ENCODE results near the gene MFAP4.

MFAP4 gene

GRCh38 chr17:19357761-19358160 is 29.2 kb downstream of the MFAP4 start:
- in situ Hi-C loops (cut with MboI; ENCODE audit: low sequenced_read_pairs): loop anchor here (25.0 kb wide), 1 partner anchor 405 kb away; no protein-coding TSS in a partner anchor

GRCh38 chr17:19357351-19357750 is 29.6 kb downstream of the MFAP4 start:
- in situ Hi-C loops (cut with MboI; ENCODE audit: low sequenced_read_pairs): loop anchor here (25.0 kb wide), 1 partner anchor 405 kb away; no protein-coding TSS in a partner anchor

GRCh38 chr17:19354748-19355147 is 32.2 kb downstream of the MFAP4 start:
- in situ Hi-C loops (cut with MboI; ENCODE audit: low sequenced_read_pairs): loop anchor here (25.0 kb wide), 1 partner anchor 408 kb away; no protein-coding TSS in a partner anchor

GRCh38 chr17:19353401-19353800 is 33.6 kb downstream of the MFAP4 start:
- in situ Hi-C loops (cut with MboI; ENCODE audit: low sequenced_read_pairs): loop anchor here (25.0 kb wide), 1 partner anchor 409 kb away; no protein-coding TSS in a partner anchor

GRCh38 chr17:19348806-19349205 is 38.2 kb downstream of the MFAP4 start:
- in situ Hi-C loops (cut with MboI; ENCODE audit: low sequenced_read_pairs): no loop called here

- in situ Hi-C loops (cut with MboI; ENCODE audit: low sequenced_read_pairs): no loop called here
Measured at GRCh38 chr17:19348081-19348650, 38.8 kb downstream of the MFAP4 start.

GRCh38 chr17:19347323-19348080 is 39.5 kb downstream of the MFAP4 start:
- in situ Hi-C loops (cut with MboI; ENCODE audit: low sequenced_read_pairs): no loop called here

GRCh38 chr17:19346351-19347255 is 40.4 kb downstream of the MFAP4 start:
- in situ Hi-C loops (cut with MboI; ENCODE audit: low sequenced_read_pairs): no loop called here

GRCh38 chr17:19345486-19346350 is 41.3 kb downstream of the MFAP4 start:
- in situ Hi-C loops (cut with MboI; ENCODE audit: low sequenced_read_pairs): no loop called here

GRCh38 chr17:19345067-19345460 is 41.9 kb downstream of the MFAP4 start:
- in situ Hi-C loops (cut with MboI; ENCODE audit: low sequenced_read_pairs): no loop called here

- in situ Hi-C loops (cut with MboI; ENCODE audit: low sequenced_read_pairs): no loop called here
Measured at GRCh38 chr17:19344311-19345066, 42.5 kb downstream of the MFAP4 start.

- in situ Hi-C loops (cut with MboI; ENCODE audit: low sequenced_read_pairs): no loop called here
Measured at GRCh38 chr17:19343671-19344151, 43.3 kb downstream of the MFAP4 start.

GRCh38 chr17:19343256-19343630 is 43.7 kb downstream of the MFAP4 start:
- in situ Hi-C loops (cut with MboI; ENCODE audit: low sequenced_read_pairs): no loop called here

GRCh38 chr17:19342611-19343255 is 44.3 kb downstream of the MFAP4 start:
- in situ Hi-C loops (cut with MboI; ENCODE audit: low sequenced_read_pairs): no loop called here

GRCh38 chr17:19341641-19342610 is 45.1 kb downstream of the MFAP4 start:
- in situ Hi-C loops (cut with MboI; ENCODE audit: low sequenced_read_pairs): no loop called here

GRCh38 chr17:19341211-19341631 is 45.8 kb downstream of the MFAP4 start:
- in situ Hi-C loops (cut with MboI; ENCODE audit: low sequenced_read_pairs): no loop called here

GRCh38 chr17:19339341-19339815 is 47.6 kb downstream of the MFAP4 start:
- in situ Hi-C loops (cut with MboI; ENCODE audit: low sequenced_read_pairs): no loop called here
